Brain pericyte (primary cell): ENCODE data around the gene EEF1AKMT2.

ENCODE experiments used
- DNase-seq: peaks from one replicate; pipeline ENCODE4 v3.0.0-alpha.2; 2012; ENCODE audit warnings: low read depth, low spot score

Gene EEF1AKMT2

GRCh38 chr10:124737708-124738107 is 54.0 kb downstream of the EEF1AKMT2 start:
- no peak for DNase-seq

- DNase-seq = no peak
Measured at GRCh38 chr10:124737221-124737620, 54.5 kb downstream of the EEF1AKMT2 start.

GRCh38 chr10:124736491-124737136 is 55.1 kb downstream of the EEF1AKMT2 start:
- no peak for DNase-seq

GRCh38 chr10:124735491-124736286 is 56.0 kb downstream of the EEF1AKMT2 start:
- no peak for DNase-seq

GRCh38 chr10:124734311-124735166 is 57.1 kb downstream of the EEF1AKMT2 start:
- DNase-seq = no peak

- no peak for DNase-seq
Measured at GRCh38 chr10:124733571-124734245, 58.0 kb downstream of the EEF1AKMT2 start.

GRCh38 chr10:124732931-124733570 is 58.6 kb downstream of the EEF1AKMT2 start:
- no peak for DNase-seq

- DNase-seq = no peak
Measured at GRCh38 chr10:124731551-124731950, 60.1 kb downstream of the EEF1AKMT2 start.

- no peak for DNase-seq
Measured at GRCh38 chr10:124730790-124731189, 60.9 kb downstream of the EEF1AKMT2 start.

- DNase-seq = no peak
Measured at GRCh38 chr10:124728830-124729661, 62.6 kb downstream of the EEF1AKMT2 start.

- DNase-seq = no peak
Measured at GRCh38 chr10:124728071-124728829, 63.4 kb downstream of the EEF1AKMT2 start.

GRCh38 chr10:124727361-124727960 is 64.2 kb downstream of the EEF1AKMT2 start:
- no peak for DNase-seq

- DNase-seq = no peak
Measured at GRCh38 chr10:124725791-124726190, 65.9 kb downstream of the EEF1AKMT2 start.

GRCh38 chr10:124725171-124725631 is 66.5 kb downstream of the EEF1AKMT2 start:
- DNase-seq = no peak

- DNase-seq = no peak
Measured at GRCh38 chr10:124724279-124725027, 67.2 kb downstream of the EEF1AKMT2 start.

GRCh38 chr10:124723826-124724225 is 67.9 kb downstream of the EEF1AKMT2 start:
- DNase-seq = no peak

GRCh38 chr10:124722798-124723783 is 68.6 kb downstream of the EEF1AKMT2 start:
- DNase-seq = no peak
